ENCODE results near the gene IER5L. TPM values are rescaled to one million over a fixed set of nuclear protein-coding genes. Genes with fewer than 3 reads are reported as not detected.
"Not testable (repeated sequence)": the region's sequence is repeated elsewhere in the genome, so short reads cannot be mapped to it uniquely, and the experiment has no call there.

The IER5L gene
- total RNA-seq, 2 experiments from 2014 or later = 3.7 to 4.1 TPM

DNA sequence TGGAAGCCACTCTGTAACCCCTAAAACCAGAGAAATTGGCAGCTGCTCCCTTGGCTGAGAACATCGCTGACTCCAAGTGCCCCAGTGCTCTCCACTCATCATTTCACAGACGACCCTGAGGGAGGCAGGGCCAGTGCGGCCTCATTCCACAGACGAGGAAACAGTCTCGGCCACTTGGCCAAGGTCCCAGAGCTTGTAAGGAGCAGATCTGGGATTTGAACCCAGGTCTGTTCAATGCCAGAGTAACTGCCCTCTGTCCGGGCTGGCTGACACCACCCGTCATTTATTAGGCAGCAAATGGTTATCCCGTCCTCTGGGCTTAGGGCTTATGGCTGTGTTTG is 19.9 kb upstream of the IER5L start:
- TF ChIP-seq, protein P1, sequence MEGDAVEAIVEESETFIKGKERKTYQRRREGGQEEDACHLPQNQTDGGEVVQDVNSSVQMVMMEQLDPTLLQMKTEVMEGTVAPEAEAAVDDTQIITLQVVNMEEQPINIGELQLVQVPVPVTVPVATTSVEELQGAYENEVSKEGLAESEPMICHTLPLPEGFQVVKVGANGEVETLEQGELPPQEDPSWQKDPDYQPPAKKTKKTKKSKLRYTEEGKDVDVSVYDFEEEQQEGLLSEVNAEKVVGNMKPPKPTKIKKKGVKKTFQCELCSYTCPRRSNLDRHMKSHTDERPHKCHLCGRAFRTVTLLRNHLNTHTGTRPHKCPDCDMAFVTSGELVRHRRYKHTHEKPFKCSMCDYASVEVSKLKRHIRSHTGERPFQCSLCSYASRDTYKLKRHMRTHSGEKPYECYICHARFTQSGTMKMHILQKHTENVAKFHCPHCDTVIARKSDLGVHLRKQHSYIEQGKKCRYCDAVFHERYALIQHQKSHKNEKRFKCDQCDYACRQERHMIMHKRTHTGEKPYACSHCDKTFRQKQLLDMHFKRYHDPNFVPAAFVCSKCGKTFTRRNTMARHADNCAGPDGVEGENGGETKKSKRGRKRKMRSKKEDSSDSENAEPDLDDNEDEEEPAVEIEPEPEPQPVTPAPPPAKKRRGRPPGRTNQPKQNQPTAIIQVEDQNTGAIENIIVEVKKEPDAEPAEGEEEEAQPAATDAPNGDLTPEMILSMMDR (IDR thresholded peaks at IDR 0.05) = no peak
- Mint-ChIP-seq H3K9me3 (no peaks in the 10 kb centered on the region), H3K36me3 (ENCODE audit: low read depth) (no peaks in the 10 kb centered on the region), H3K27me3 (peaks cover 1% of the 10 kb centered on the region), H3K4me3 (no peak overlapping the region), H3K4me1 (ENCODE audit: low read depth) (peaks cover 6% of the 10 kb centered on the region), H3K27ac (no peak overlapping the region)
- CTCF ChIA-PET = no interaction called here
- intact Hi-C loops (cut with micrococcal nuclease) = no loop called here
- ATAC-seq = no peak
- no peak for DNase-seq
- POLR2A ChIA-PET = interaction anchor here (1.6 to 1.7 kb wide), 2 partner anchors 10 to 20 kb away, joined by 4 read pairs; partner anchors contain the start of gene IER5L

DNA sequence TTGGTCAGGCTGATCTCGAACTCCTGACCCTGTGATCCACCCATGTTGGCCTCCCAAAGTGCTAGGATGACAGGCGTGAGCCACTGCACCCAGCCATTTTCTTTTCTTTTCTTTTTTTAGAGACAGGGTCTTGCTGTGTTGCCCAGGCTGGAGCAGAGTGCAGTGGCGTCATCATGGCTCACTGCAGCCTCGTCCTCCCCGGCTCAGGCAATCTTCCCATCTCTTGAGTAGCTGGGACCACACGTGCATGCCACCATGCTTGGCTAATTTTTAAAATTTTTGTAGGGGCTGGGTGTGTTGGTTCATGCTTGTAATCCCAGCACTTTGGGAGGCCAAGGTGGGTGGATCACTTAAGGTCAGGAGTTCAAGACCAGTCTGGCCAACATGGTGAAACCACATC is 19.0 kb upstream of the IER5L start:
- CTCF ChIA-PET, H3K4me3 Mint-ChIP-seq: not testable (repeated sequence)
- POLR2A ChIA-PET = interaction anchor here (1.7 kb wide), 1 partner anchor 19 kb away, joined by 4 read pairs; the partner anchor contains the start of gene IER5L

DNA sequence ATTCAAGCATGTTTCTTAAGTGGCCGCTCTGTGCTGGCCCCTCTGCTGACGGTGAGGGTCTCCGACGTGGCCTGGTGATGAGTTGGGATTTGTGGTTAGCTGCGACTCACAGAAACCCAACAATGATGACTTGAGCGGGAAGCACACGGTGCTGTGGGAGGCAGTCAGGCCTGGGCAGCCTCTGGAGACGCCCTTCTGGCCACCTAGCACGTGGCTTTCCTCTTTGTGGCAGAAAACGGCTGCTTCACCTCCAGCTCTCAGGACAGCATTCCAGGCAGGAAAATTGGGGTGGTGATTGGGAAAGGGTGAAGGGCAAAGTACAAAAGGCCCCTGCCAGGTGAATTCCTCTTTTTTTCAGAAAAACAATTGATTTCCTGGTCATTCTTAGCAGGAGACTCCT is 17.5 kb upstream of the IER5L start:
- intact Hi-C loops (cut with micrococcal nuclease) = no loop called here
- ChIA-PET POLR2A (no interaction called here), CTCF (no interaction called here)
- DNase-seq (no peak), ATAC-seq (no peak)
- Mint-ChIP-seq H3K9me3 (peaks cover 3% of the 10 kb centered on the region), H3K4me3 (no peak overlapping the region), H3K27me3 (peaks cover 1% of the 10 kb centered on the region), H3K36me3 (ENCODE audit: low read depth) (peaks cover 1% of the 10 kb centered on the region), H3K4me1 (ENCODE audit: low read depth) (peaks cover 3% of the 10 kb centered on the region), H3K27ac (no peak overlapping the region)
- TF ChIP-seq, protein P1 (IDR thresholded peaks at IDR 0.05) = no peak

More for the DNA sequence above, 19.0 kb upstream of the IER5L start:
- ATAC-seq; H3K27ac Mint-ChIP-seq; intact Hi-C loops (cut with micrococcal nuclease); DNase-seq; H3K27me3 Mint-ChIP-seq; H3K9me3 Mint-ChIP-seq; H3K4me1 Mint-ChIP-seq (ENCODE audit: low read depth); H3K36me3 Mint-ChIP-seq (ENCODE audit: low read depth): not testable (repeated sequence)

DNA sequence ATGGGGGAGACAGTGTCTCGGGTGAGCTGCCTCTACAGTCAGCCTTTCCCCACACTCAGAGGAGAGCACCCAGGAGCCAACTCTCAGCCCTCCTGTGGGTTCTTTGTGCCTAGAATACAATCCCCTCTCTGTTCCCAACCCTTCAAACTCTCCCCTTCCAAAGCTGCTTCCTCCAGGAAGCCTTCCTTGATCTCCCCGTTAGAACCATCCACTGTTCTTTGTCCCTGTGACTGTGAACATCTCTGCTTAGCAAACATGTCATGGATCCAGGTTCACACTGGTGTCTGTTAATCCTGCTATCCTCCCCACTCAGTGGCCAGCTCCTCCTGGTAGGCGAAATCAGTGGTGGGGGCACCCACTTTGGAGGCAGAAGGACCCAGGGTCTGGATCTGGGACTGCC is 16.2 kb upstream of the IER5L start:
- Mint-ChIP-seq H3K27me3 (peaks cover 1% of the 10 kb centered on the region), H3K9me3 (peaks cover 3% of the 10 kb centered on the region), H3K36me3 (ENCODE audit: low read depth) (peaks cover 1% of the 10 kb centered on the region), H3K27ac (no peak overlapping the region), H3K4me1 (ENCODE audit: low read depth) (peaks cover 3% of the 10 kb centered on the region), H3K4me3 (no peak overlapping the region)
- TF ChIP-seq, protein P1 (IDR thresholded peaks at IDR 0.05) = no peak
- ChIA-PET CTCF (no interaction called here), POLR2A (interaction anchor here (1.0 kb wide), 1 partner anchor 14 kb away, joined by 3 read pairs; no protein-coding TSS in a partner anchor)
- DNase-seq (no peak), ATAC-seq (no peak)
- intact Hi-C loops (cut with micrococcal nuclease) = no loop called here

DNA sequence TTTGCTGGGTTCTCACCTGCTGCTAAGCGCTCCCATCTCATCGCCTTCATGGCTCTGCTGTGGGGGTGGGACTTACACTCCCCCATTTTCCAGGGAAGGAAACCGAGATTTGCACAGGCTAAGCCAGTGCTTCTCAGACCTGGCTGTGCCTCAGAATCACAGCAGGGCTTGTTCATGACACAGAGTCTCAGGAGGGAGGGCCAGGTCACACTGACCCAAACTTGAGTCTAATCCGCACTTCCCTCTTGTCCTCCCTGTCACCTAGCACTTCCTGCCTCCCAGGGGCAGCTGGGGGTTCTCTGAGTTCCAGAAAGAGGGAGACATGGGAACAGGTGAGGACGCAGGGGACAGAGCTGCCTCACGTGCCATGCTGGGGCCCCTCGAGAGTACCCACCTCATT is 15.6 kb upstream of the IER5L start:
- intact Hi-C loops (cut with micrococcal nuclease) = no loop called here
- ChIA-PET POLR2A (interaction anchor here (0.8 to 1.0 kb wide), 2 partner anchors 13 to 15 kb away, joined by 3 read pairs; partner anchors contain the start of gene IER5L), CTCF (no interaction called here)
- DNase-seq (no peak), ATAC-seq (no peak)
- Mint-ChIP-seq H3K4me3 (no peak overlapping the region), H3K9me3 (peaks cover 3% of the 10 kb centered on the region), H3K4me1 (ENCODE audit: low read depth) (peaks cover 2% of the 10 kb centered on the region), H3K36me3 (ENCODE audit: low read depth) (peaks cover 1% of the 10 kb centered on the region), H3K27me3 (peaks cover 1% of the 10 kb centered on the region), H3K27ac (no peak overlapping the region)
- TF ChIP-seq, protein P1 (IDR thresholded peaks at IDR 0.05) = no peak

Measured in activated CD8-positive, alpha-beta T cell treated with anti-CD3 and anti-CD28 coated beads for 36 hours (primary cell).